Activated CD8-positive, alpha-beta T cell treated with anti-CD3 and anti-CD28 coated beads for 36 hours (primary cell): ENCODE measurements around the gene SLC50A1. TPM values are rescaled to one million over a fixed set of nuclear protein-coding genes. Genes with fewer than 3 reads are reported as not detected.

Experiments used
- ATAC-seq: fragments of 200-7000 bp; cut with Tn5 transposase; one replicate; pipeline ENCODE4 v1.10.0; 2021; ENCODE audit warnings: mild to moderate bottlenecking, moderate library complexity
- CTCF ChIA-PET: fragments of 350-600 bp; sonication (Branson Sonifier 250); formaldehyde crosslinking; loops from one replicate; lab custom pipeline; 2021; ENCODE audit warnings: antibody characterized with exemption; lab: Charles Lee
- POLR2A ChIA-PET: fragments of 350-600 bp; sonication (Branson Sonifier 250); formaldehyde crosslinking; loops from one replicate; lab custom pipeline; 2021; ENCODE audit warnings: antibody characterized with exemption; lab: Charles Lee
- DNase-seq: peaks from one replicate; pipeline ENCODE4 v3.0.0-alpha.2; 2020
- H3K27ac Mint-ChIP-seq: one replicate; pipeline ENCODE4 v1.8.0; 2021; ENCODE audit warnings: mild to moderate bottlenecking, mixed read lengths
- H3K27me3 Mint-ChIP-seq: one replicate; pipeline ENCODE4 v1.8.0; 2021; ENCODE audit warnings: mixed read lengths
- H3K36me3 Mint-ChIP-seq: one replicate; pipeline ENCODE4 v1.8.0; 2021; ENCODE audit warnings: low read depth, mixed read lengths
- H3K4me1 Mint-ChIP-seq: one replicate; pipeline ENCODE4 v1.8.0; 2021; ENCODE audit warnings: low read depth, mixed read lengths
- H3K4me3 Mint-ChIP-seq: one replicate; pipeline ENCODE4 v1.8.0; 2021; ENCODE audit warnings: mild to moderate bottlenecking, moderate library complexity, mixed read lengths
- H3K9me3 Mint-ChIP-seq: one replicate; pipeline ENCODE4 v1.8.0; 2021; ENCODE audit warnings: mixed read lengths
- intact Hi-C: fragments of 100-400 bp; cut with micrococcal nuclease; formaldehyde crosslinking; loops from one replicate; pipeline ENCODE4 v1.10.0; 2022
- total RNA-seq, 2 experiments: library from RNA; stranded (reverse); gene quantifications; one replicate each; pipeline ENCODE4 v1.2.3, GENCODE V29; 2021
- TF ChIP-seq, protein P1 (sequence below): fragments of 200-600 bp; IDR thresholded peaks from one replicate; pipeline ENCODE4 v1.8.0; 2022; ENCODE audit warnings: antibody characterized with exemption, mild to moderate bottlenecking

Gene SLC50A1
- total RNA-seq, 2 experiments from 2014 or later: 59.7 to 64.0 TPM

DNA sequence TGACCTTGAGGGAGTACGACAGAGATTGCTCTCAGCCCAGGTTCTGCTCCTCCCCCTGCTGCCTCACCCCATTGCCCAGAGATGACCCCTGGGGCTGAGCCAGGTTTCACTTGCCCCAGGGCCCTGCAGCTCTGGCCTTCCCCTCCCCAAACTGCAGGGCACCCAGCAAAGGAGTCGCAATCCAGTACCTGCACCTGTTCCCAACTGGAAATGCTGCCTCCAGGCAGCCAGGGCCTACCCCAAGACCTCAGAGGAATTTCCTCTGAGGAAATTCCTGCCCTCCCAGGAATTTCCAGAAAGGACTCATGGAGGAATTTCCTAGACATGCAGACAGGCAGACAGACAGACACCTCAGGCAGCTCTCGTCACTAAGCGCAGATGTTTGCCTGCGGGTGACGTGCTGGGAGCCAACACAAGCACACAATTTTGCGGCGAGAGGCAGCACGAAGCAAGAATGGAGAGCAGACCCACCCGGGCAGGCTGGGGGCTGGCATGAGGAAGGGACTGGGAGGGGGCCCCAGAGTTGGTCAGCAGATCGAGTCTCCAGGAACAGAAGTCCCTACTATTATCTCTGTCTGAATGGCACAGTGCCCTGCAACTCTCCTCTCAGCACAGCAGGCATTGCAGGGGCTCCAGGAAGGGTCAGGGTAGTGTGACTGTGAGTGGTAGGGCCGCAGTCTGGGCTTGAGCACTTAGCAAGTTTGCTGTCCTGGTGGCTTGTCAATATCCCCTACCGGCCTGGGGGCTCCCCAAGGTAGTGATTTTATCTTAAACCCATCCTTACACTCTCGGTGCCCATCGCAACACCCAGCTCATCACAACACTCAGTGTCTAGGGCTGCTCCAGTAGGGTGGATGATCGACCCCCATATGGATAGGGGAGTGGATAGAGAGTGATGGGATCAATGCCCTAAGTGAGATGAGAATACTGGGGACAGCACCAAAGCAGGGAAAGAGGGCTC lies 10.9 kb upstream of the SLC50A1 start:
- peaks cover 21% of the 10 kb centered on the region for H3K27me3 Mint-ChIP-seq
- H3K36me3 Mint-ChIP-seq: no peaks in the 10 kb centered on the region
- ATAC-seq (no peak), DNase-seq (no peak)
- H3K9me3 Mint-ChIP-seq: no peaks in the 10 kb centered on the region
- no peak overlapping the region for H3K27ac Mint-ChIP-seq
- peaks cover 31% of the 10 kb centered on the region for H3K4me1 Mint-ChIP-seq
- TF ChIP-seq, protein P1, sequence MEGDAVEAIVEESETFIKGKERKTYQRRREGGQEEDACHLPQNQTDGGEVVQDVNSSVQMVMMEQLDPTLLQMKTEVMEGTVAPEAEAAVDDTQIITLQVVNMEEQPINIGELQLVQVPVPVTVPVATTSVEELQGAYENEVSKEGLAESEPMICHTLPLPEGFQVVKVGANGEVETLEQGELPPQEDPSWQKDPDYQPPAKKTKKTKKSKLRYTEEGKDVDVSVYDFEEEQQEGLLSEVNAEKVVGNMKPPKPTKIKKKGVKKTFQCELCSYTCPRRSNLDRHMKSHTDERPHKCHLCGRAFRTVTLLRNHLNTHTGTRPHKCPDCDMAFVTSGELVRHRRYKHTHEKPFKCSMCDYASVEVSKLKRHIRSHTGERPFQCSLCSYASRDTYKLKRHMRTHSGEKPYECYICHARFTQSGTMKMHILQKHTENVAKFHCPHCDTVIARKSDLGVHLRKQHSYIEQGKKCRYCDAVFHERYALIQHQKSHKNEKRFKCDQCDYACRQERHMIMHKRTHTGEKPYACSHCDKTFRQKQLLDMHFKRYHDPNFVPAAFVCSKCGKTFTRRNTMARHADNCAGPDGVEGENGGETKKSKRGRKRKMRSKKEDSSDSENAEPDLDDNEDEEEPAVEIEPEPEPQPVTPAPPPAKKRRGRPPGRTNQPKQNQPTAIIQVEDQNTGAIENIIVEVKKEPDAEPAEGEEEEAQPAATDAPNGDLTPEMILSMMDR: no peak
- POLR2A ChIA-PET: interaction anchor here (0.7 kb wide), 1 partner anchor 16 kb away, joined by 3 read pairs; no protein-coding TSS in a partner anchor
- intact Hi-C loops: no loop called here
- no peak overlapping the region for H3K4me3 Mint-ChIP-seq
- CTCF ChIA-PET: interaction anchor here (0.6 to 1.8 kb wide), 3 partner anchors 13 to 40 kb away, joined by 3 to 10 read pairs (median 4); no protein-coding TSS in a partner anchor

DNA sequence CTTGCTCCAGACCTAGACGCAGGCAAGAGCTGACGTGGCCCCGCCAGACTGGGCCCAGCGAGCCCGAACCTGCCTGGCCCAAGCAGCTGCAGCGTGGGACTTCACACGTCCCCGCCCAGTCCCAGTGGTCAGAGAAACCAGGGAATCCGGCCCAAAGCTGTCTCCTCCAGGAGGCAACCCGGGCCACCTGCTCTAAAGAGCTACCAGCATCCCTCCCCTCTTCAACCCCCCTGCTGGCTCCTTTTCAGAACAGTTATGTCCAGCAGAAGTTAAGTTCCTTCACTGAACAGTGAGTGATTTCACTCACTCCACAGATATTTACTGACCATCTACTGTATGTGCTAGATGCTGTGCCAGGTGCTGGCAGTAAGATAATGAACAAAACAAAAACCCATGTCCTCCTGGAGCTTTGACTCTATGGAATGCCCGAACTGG lies 10.1 kb upstream of the SLC50A1 start:
- peaks cover 21% of the 10 kb centered on the region for H3K27me3 Mint-ChIP-seq
- intact Hi-C loops: no loop called here
- TF ChIP-seq, protein P1: no peak
- ATAC-seq (no peak), DNase-seq (no peak)
- H3K9me3 Mint-ChIP-seq: no peaks in the 10 kb centered on the region
- POLR2A ChIA-PET: no interaction called here
- H3K4me1 Mint-ChIP-seq: peaks cover 33% of the 10 kb centered on the region
- CTCF ChIA-PET: interaction anchor here (1.6 to 1.8 kb wide), 2 partner anchors 34 to 41 kb away, joined by 4 to 10 read pairs; no protein-coding TSS in a partner anchor
- no peak overlapping the region for H3K4me3 Mint-ChIP-seq
- no peak overlapping the region for H3K27ac Mint-ChIP-seq
- no peaks in the 10 kb centered on the region for H3K36me3 Mint-ChIP-seq

DNA sequence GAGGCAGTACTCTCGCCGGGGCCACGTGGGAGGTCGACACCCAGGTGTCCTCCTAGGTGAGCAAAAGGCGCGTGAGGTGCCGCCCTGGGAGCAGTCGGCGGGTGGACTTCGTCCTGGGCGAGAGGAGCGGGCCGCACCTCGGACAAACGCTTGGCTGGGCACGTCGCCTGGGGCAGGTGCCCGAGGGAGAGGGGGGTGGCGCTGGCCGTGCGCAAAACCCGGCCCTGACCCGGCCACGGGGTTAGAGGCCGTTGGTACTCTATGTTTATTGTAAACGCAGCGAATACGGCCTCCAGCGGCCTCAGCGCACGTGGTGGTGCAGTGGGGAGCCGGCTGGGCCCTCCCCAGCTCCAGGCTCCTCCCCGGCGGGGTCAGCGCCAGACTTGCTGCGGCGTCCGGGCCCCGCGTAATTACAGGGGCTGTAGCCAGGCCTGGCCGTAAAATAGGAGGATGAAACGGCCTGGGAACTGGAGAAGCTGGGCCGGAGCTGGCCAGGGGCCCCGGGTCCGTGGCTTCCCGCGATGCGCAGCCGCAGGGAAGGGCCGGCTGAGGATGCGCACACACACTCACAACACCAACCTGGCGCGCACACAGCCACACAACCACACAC lies 9.6 kb upstream of the SLC50A1 start:
- CTCF ChIA-PET: interaction anchor here (0.9 to 1.8 kb wide), 4 partner anchors 35 to 42 kb away, joined by 3 to 10 read pairs (median 4); no protein-coding TSS in a partner anchor
- POLR2A ChIA-PET: no interaction called here
- H3K27ac Mint-ChIP-seq: no peak overlapping the region

DNA sequence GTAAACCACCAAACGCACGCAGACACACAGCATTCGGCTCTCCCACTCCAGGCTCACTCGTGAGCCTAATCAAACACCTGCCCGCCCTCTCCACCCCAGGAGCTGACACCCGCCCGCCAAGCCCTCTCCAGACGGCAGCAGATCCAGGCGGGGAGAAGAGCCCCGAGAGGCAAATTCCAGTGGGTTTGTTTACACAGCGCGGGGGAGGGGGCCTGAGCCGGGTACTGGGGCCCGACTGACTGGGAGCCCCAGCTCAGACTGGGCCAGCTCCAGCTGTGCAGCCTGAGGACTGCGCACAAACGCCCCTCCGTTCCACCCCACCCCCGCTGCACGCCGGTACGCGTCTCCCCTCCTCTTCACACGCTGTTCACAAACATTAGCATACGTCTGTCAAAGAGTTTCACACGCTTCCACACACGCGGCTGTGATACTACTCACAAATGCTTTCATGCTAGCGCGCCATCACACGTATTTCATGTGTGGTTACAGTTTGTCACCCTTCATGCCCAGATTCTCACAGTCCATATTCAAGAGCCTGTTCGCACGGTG lies 9.0 kb upstream of the SLC50A1 start:
- Mint-ChIP-seq H3K36me3 (no peaks in the 10 kb centered on the region), H3K9me3 (no peaks in the 10 kb centered on the region), H3K27me3 (peaks cover 21% of the 10 kb centered on the region), H3K4me3 (peak overlapping the region; percentile 73), H3K4me1 (peaks cover 34% of the 10 kb centered on the region), H3K27ac (peak overlapping the region; percentile 34)
- ATAC-seq (peak; percentile 64), DNase-seq (peak; percentile 69)
- ChIA-PET CTCF (interaction anchor here (0.9 to 1.6 kb wide), 3 partner anchors 36 to 42 kb away, joined by 3 to 5 read pairs (median 4); no protein-coding TSS in a partner anchor), POLR2A (interaction anchor here (1.2 kb wide), 1 partner anchor 9 kb away, joined by 3 read pairs; the partner anchor contains the start of gene SLC50A1)
- intact Hi-C loops: loop anchor here (2.0 kb wide), 1 partner anchor 44 kb away; no protein-coding TSS in a partner anchor
- TF ChIP-seq, protein P1: no peak

More for the DNA sequence above, 9.6 kb upstream of the SLC50A1 start:
- peaks cover 21% of the 10 kb centered on the region for H3K27me3 Mint-ChIP-seq
- DNase-seq: no peak
- no peaks in the 10 kb centered on the region for H3K9me3 Mint-ChIP-seq
- no peak for ATAC-seq
- intact Hi-C loops: loop anchor here (2.0 kb wide), 1 partner anchor 43 kb away; no protein-coding TSS in a partner anchor
- peaks cover 34% of the 10 kb centered on the region for H3K4me1 Mint-ChIP-seq
- no peak overlapping the region for H3K4me3 Mint-ChIP-seq
- H3K36me3 Mint-ChIP-seq: no peaks in the 10 kb centered on the region
- TF ChIP-seq, protein P1: no peak
